Keratinocyte (primary cell): ENCODE results near the gene MARCHF6. TPM values are rescaled to one million over a fixed set of nuclear protein-coding genes. Genes with fewer than 3 reads are reported as not detected.
A peak's percentile ranks its signal among the peaks of the same experiment; 100 is the strongest.

Source experiments
- DNase-seq: peaks from one replicate; pipeline ENCODE4 v3.0.0-alpha.2; 2011; ENCODE audit warnings: low read depth, missing footprints, low spot score
- FAIRE-seq: peaks from 2 replicates; lab custom pipeline; 2011; peaks lifted over from hg19 to GRCh38; lab: Jason Lieb, UNC
- H2AFZ ChIP-seq: 2 replicates; pipeline ENCODE4 v1.6.0; 2012; ENCODE audit warnings: low read length, control low read depth, inconsistent platforms; ENCODE audit not compliant: control insufficient read depth
- H3K27ac ChIP-seq: 2 replicates; pipeline ENCODE4 v1.5.1; 2011; ENCODE audit warnings: low read length; ENCODE audit not compliant: control insufficient read depth, insufficient read depth
- H3K27me3 ChIP-seq: 3 replicates; pipeline ENCODE4 v1.6.0; 2011; ENCODE audit warnings: low read length; ENCODE audit not compliant: control insufficient read depth, insufficient read depth; ENCODE audit errors: extremely low read depth
- H3K36me3 ChIP-seq, 2 experiments: 2 replicates in 1 of 2; 3 replicates in 1 of 2; pipeline ENCODE4 v1.5.1; 2011; ENCODE audit warnings: low read length in 2 of 2, mild to moderate bottlenecking in 1 of 2; ENCODE audit not compliant: control insufficient read depth in 2 of 2, insufficient read depth in 2 of 2; ENCODE audit errors: extremely low read depth in 1 of 2
- H3K4me1 ChIP-seq: 3 replicates; pipeline ENCODE4 v1.5.1; 2011; ENCODE audit warnings: low read length; ENCODE audit not compliant: control insufficient read depth, insufficient read depth; ENCODE audit errors: extremely low read depth
- H3K4me2 ChIP-seq: 3 replicates; pipeline ENCODE4 v1.6.0; 2011; ENCODE audit warnings: low read depth, low read length; ENCODE audit not compliant: control insufficient read depth, insufficient read depth; ENCODE audit errors: extremely low read depth
- H3K4me3 ChIP-seq, 3 experiments: fragments of 200-600 bp in 1 of 3; sonication (generic) in 1 of 3; 2 replicates in 2 of 3; 3 replicates in 1 of 3; pipeline ENCODE4 v1.5.1; 2011 to 2016; ENCODE audit warnings: low read length in 3 of 3, mild to moderate bottlenecking in 3 of 3, control low read depth in 2 of 3, inconsistent platforms in 1 of 3, low read depth in 1 of 3, mixed read lengths in 1 of 3, mixed run types in 1 of 3, moderate library complexity in 1 of 3; ENCODE audit not compliant: control insufficient read depth in 2 of 3, insufficient read depth in 2 of 3; ENCODE audit errors: extremely low read depth in 1 of 3
- H3K79me2 ChIP-seq: 2 replicates; pipeline ENCODE4 v1.6.0; 2012; ENCODE audit warnings: low read length; ENCODE audit not compliant: control insufficient read depth, insufficient read depth
- H3K9ac ChIP-seq: 3 replicates; pipeline ENCODE4 v1.6.0; 2011; ENCODE audit warnings: low read length; ENCODE audit not compliant: control insufficient read depth, insufficient read depth; ENCODE audit errors: extremely low read depth
- H3K9me1 ChIP-seq: 3 replicates; pipeline ENCODE4 v1.6.0; 2011; ENCODE audit warnings: low read length; ENCODE audit not compliant: control insufficient read depth, insufficient read depth; ENCODE audit errors: extremely low read depth
- H3K9me3 ChIP-seq: 2 replicates; pipeline ENCODE4 v1.5.1; 2012; ENCODE audit warnings: low read depth, low read length; ENCODE audit not compliant: control insufficient read depth
- H4K20me1 ChIP-seq: 3 replicates; pipeline ENCODE4 v1.6.0; 2011; ENCODE audit warnings: low read length; ENCODE audit not compliant: control insufficient read depth, insufficient read depth; ENCODE audit errors: extremely low read depth
- CTCF ChIP-seq, 3 experiments: IDR thresholded peaks in 1 of 3; conservative IDR thresholded peaks in 1 of 3; optimal IDR thresholded peaks in 1 of 3; 2 replicates in 2 of 3; 3 replicates in 1 of 3; pipeline versions ENCODE3 to v1.5.1; 2011; ENCODE audit warnings: low read length in 3 of 3, mild to moderate bottlenecking in 3 of 3, moderate library complexity in 2 of 3, control low read depth in 1 of 3, inconsistent platforms in 1 of 3; ENCODE audit not compliant: insufficient read depth in 2 of 3; ENCODE audit errors: extremely low read depth in 1 of 3
- EZH2 ChIP-seq: IDR thresholded peaks from one replicate; pipeline ENCODE4 v1.6.1; 2012; ENCODE audit warnings: inconsistent platforms, mild to moderate bottlenecking, low read length, moderate library complexity
- dilution Hi-C: fragments of 300-500 bp; cut with MboI; formaldehyde crosslinking; loops from one replicate; pipeline ENCODE4 v1.7.0; 2020; ENCODE audit warnings: low sequenced_read_pairs; ENCODE audit not compliant: extremely low pct_ligation_motif_present
- polyA plus RNA-seq, 5 experiments: library from polyadenylated mRNA; depleted of rRNA in 3 of 5; stranded (reverse) in 3 of 5; stranded (forward) in 1 of 5; unstranded in 1 of 5; fragments of >200 nt; gene quantifications; 1 replicate in 1 of 5; 2 replicates in 3 of 5; 3 replicates in 1 of 5; pipeline versions ENCODE4 v1.2.1 to v1.2.3, GENCODE V29; 2011 to 2012; ENCODE audit warnings: missing spikeins in 2 of 5, low read depth in 1 of 5, low replicate concordance in 1 of 5

Gene MARCHF6
- polyA plus RNA-seq, 1 donor (not counting 4 experiments of a cell fraction or from before 2014, with no cell fraction given): 196 TPM

GRCh38 chr5:10306806-10307205 lies 46.7 kb upstream of the MARCHF6 start:
- TF ChIP-seq EZH2: no peak
- TF ChIP-seq CTCF (optimal IDR thresholded peaks at IDR 0.05 in 1 of 3, IDR thresholded peaks at IDR 0.05 in 1 of 3, conservative IDR thresholded peaks at IDR 0.05 in 1 of 3; ENCODE audit: extremely low read depth in 1 of 3, insufficient read depth in 2 of 3, low read length in 3 of 3): no peak
- Histone ChIP-seq H3K27me3 (no peaks in the 10 kb centered on the region), H3K4me2 (peak overlapping the region; percentile 91), H3K9ac (peak overlapping the region; percentile 75), H3K27ac (no peak overlapping the region), H3K79me2 (no peaks in the 10 kb centered on the region), H3K9me3 (no peaks in the 10 kb centered on the region), H3K4me1 (peaks cover 39% of the 10 kb centered on the region), H3K9me1 (no peaks in the 10 kb centered on the region), H4K20me1 (no peaks in the 10 kb centered on the region), H3K4me3 (peak overlapping the region in 2 of 3 experiments; percentile 72), H2AFZ (peak overlapping the region; percentile 91), H3K36me3 (no peaks in the 10 kb centered on the region)
- DNase-seq (no peak), FAIRE-seq (no peak)
- dilution Hi-C loops: no loop called here

- H3K9ac ChIP-seq: peak within 1 kb of the TSS; percentile 75
- TF ChIP-seq CTCF (optimal IDR thresholded peaks at IDR 0.05 in 1 of 3, IDR thresholded peaks at IDR 0.05 in 1 of 3, conservative IDR thresholded peaks at IDR 0.05 in 1 of 3; ENCODE audit: extremely low read depth in 1 of 3, insufficient read depth in 2 of 3, low read length in 3 of 3): no peak
- no peak for TF ChIP-seq EZH2
- H3K4me3 ChIP-seq: peak within 1 kb of the TSS; percentile 48 to 72 (median 72)
- no peak for FAIRE-seq
- H3K9me1 ChIP-seq: no peaks in the 10 kb centered on the region
- no peaks in the 10 kb centered on the region for H3K27me3 ChIP-seq
- H3K9me3 ChIP-seq: no peaks in the 10 kb centered on the region
- dilution Hi-C loops: no loop called here
- H4K20me1 ChIP-seq: no peaks in the 10 kb centered on the region
- peak within 1 kb of the TSS; percentile 91 for H3K4me2 ChIP-seq
- no peak for DNase-seq
- no peaks in the 10 kb centered on the region for H3K79me2 ChIP-seq
- H2AFZ ChIP-seq: peak within 1 kb of the TSS; percentile 91
- H3K36me3 ChIP-seq: no peaks in the 10 kb centered on the region
- peaks cover 34% of the 10 kb centered on the region for H3K4me1 ChIP-seq
- H3K27ac ChIP-seq: peak within 1 kb of the TSS; percentile 54
Observed at GRCh38 chr5:10307206-10308148, 46.0 kb upstream of the MARCHF6 start, which contains the start of gene CMBL. CMBL (minus strand) TSS chr5:10307902; CDS start chr5:10290762, 17,140 bp downstream.
